ENCODE data around the gene CHCHD3.

Gene CHCHD3

GRCh38 chr7:132777414-132777813, 304.5 kb downstream of the CHCHD3 start:
- no peak for TF ChIP-seq SUZ12 (IDR thresholded peaks at IDR 0.05; ENCODE audit: extremely low read depth, insufficient read depth, insufficient read length)
- no peak for TF ChIP-seq ZNF274 (IDR thresholded peaks at IDR 0.05; ENCODE audit: low read depth, low read length)
- no peak for TF ChIP-seq YY1 (IDR thresholded peaks at IDR 0.05; ENCODE audit: insufficient read depth, insufficient read length)
- Histone ChIP-seq H3K9me3 (ENCODE audit: insufficient read depth, low read length) (no peaks in the 10 kb centered on the region), H3K27me3 (ENCODE audit: insufficient read depth, insufficient read length) (no peaks in the 10 kb centered on the region), H3K4me1 (ENCODE audit: insufficient read depth, insufficient read length) (no peaks in the 10 kb centered on the region), H3K9ac (ENCODE audit: insufficient read length, low read depth) (no peak overlapping the region), H3K36me3 (ENCODE audit: insufficient read depth, insufficient read length, low read length) (no peaks in the 10 kb centered on the region), H3K4me3 (ENCODE audit: insufficient read length, low read depth) (no peak overlapping the region)
- DNase-seq (ENCODE audit: low read depth, low spot score) = no peak

GRCh38 chr7:132776048-132776620, 305.8 kb downstream of the CHCHD3 start:
- TF ChIP-seq YY1 (IDR thresholded peaks at IDR 0.05; ENCODE audit: insufficient read depth, insufficient read length) (no peak), ZNF274 (IDR thresholded peaks at IDR 0.05; ENCODE audit: low read depth, low read length) (no peak), SUZ12 (IDR thresholded peaks at IDR 0.05; ENCODE audit: extremely low read depth, insufficient read depth, insufficient read length) (no peak)
- Histone ChIP-seq H3K4me1 (ENCODE audit: insufficient read depth, insufficient read length) (peaks cover 4% of the 10 kb centered on the region), H3K9ac (ENCODE audit: insufficient read length, low read depth) (no peak overlapping the region), H3K4me3 (ENCODE audit: insufficient read length, low read depth) (no peak overlapping the region), H3K9me3 (ENCODE audit: insufficient read depth, low read length) (no peaks in the 10 kb centered on the region), H3K36me3 (ENCODE audit: insufficient read depth, insufficient read length, low read length) (no peaks in the 10 kb centered on the region), H3K27me3 (ENCODE audit: insufficient read depth, insufficient read length) (no peaks in the 10 kb centered on the region)
- DNase-seq (ENCODE audit: low read depth, low spot score) = no peak

DNA sequence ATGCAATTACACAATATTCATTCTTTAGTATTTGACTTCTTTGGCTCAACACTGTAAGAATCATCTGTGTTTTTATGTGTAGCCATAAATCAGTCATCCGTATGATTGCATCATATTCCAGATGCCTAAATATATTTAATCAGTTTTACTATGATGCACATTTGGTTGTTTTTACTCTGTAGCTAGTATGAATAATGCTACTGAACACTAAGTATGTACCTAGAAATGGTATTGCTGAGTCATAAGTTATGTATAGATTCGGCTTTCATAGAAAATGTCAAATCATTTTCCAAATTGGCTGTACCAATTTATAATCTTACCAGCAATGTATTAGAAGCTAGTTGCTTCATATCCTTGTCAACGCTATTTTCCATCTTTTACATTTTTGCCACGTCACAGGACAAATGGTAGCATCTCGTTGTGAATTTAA, 308.3 kb downstream of the CHCHD3 start:
- no peaks in the 10 kb centered on the region for H3K27me3 ChIP-seq (ENCODE audit: insufficient read depth, insufficient read length)
- no peak overlapping the region for H3K4me3 ChIP-seq (ENCODE audit: insufficient read length, low read depth)
- no peaks in the 10 kb centered on the region for H3K36me3 ChIP-seq (ENCODE audit: insufficient read depth, insufficient read length, low read length)
- TF ChIP-seq ZNF274 (IDR thresholded peaks at IDR 0.05; ENCODE audit: low read depth, low read length) = no peak
- TF ChIP-seq SUZ12 (IDR thresholded peaks at IDR 0.05; ENCODE audit: extremely low read depth, insufficient read depth, insufficient read length) = no peak
- no peak for TF ChIP-seq YY1 (IDR thresholded peaks at IDR 0.05; ENCODE audit: insufficient read depth, insufficient read length)
- peaks cover 4% of the 10 kb centered on the region for H3K4me1 ChIP-seq (ENCODE audit: insufficient read depth, insufficient read length)
- peaks cover 8% of the 10 kb centered on the region; the same call in 1 of the 2 replicates for H3K9me3 ChIP-seq (ENCODE audit: insufficient read depth, low read length)
- H3K9ac ChIP-seq (ENCODE audit: insufficient read length, low read depth) = no peak overlapping the region
- DNase-seq (ENCODE audit: low read depth, low spot score) = no peak

DNA sequence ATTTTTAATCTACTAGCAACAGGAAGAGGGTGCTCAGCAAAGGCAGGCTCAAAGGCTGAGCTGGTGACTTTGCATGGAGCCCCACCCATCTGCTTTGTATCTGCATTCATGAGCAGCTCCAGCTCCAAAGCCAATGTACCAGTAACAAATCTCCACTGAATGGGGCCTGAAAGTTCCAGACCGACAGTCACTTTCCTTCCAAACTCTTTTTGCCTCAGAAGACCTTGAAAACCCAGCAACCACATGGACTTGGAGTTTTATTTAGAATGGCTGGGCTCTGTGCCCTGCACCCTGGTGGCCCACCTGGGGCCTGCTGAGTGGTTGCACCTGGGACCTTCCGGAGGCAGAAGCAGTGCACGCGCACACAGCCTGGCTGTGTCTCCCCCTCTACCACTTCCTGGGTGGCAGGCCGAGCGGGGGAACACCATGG, 310.6 kb downstream of the CHCHD3 start:
- Histone ChIP-seq H3K9ac (ENCODE audit: insufficient read length, low read depth) (no peak overlapping the region), H3K4me3 (ENCODE audit: insufficient read length, low read depth) (no peak overlapping the region), H3K36me3 (ENCODE audit: insufficient read depth, insufficient read length, low read length) (no peaks in the 10 kb centered on the region), H3K9me3 (ENCODE audit: insufficient read depth, low read length) (peaks cover 8% of the 10 kb centered on the region; the same call in 1 of the 2 replicates), H3K27me3 (ENCODE audit: insufficient read depth, insufficient read length) (no peaks in the 10 kb centered on the region), H3K4me1 (ENCODE audit: insufficient read depth, insufficient read length) (peaks cover 4% of the 10 kb centered on the region)
- no peak for DNase-seq (ENCODE audit: low read depth, low spot score)
- TF ChIP-seq SUZ12 (IDR thresholded peaks at IDR 0.05; ENCODE audit: extremely low read depth, insufficient read depth, insufficient read length) (no peak), ZNF274 (IDR thresholded peaks at IDR 0.05; ENCODE audit: low read depth, low read length) (no peak), YY1 (IDR thresholded peaks at IDR 0.05; ENCODE audit: insufficient read depth, insufficient read length) (no peak)

- no peaks in the 10 kb centered on the region for H3K27me3 ChIP-seq (ENCODE audit: insufficient read depth, insufficient read length)
- no peak for DNase-seq (ENCODE audit: low read depth, low spot score)
- no peaks in the 10 kb centered on the region for H3K36me3 ChIP-seq (ENCODE audit: insufficient read depth, insufficient read length, low read length)
- no peak overlapping the region for H3K9ac ChIP-seq (ENCODE audit: insufficient read length, low read depth)
- peaks cover 4% of the 10 kb centered on the region for H3K4me1 ChIP-seq (ENCODE audit: insufficient read depth, insufficient read length)
- no peak overlapping the region for H3K4me3 ChIP-seq (ENCODE audit: insufficient read length, low read depth)
- peaks cover 8% of the 10 kb centered on the region; the same call in 1 of the 2 replicates for H3K9me3 ChIP-seq (ENCODE audit: insufficient read depth, low read length)
- no peak for TF ChIP-seq SUZ12 (IDR thresholded peaks at IDR 0.05; ENCODE audit: extremely low read depth, insufficient read depth, insufficient read length)
- TF ChIP-seq YY1 (IDR thresholded peaks at IDR 0.05; ENCODE audit: insufficient read depth, insufficient read length) = no peak
- no peak for TF ChIP-seq ZNF274 (IDR thresholded peaks at IDR 0.05; ENCODE audit: low read depth, low read length)
Measured at GRCh38 chr7:132770055-132770454, 311.8 kb downstream of the CHCHD3 start.

DNA sequence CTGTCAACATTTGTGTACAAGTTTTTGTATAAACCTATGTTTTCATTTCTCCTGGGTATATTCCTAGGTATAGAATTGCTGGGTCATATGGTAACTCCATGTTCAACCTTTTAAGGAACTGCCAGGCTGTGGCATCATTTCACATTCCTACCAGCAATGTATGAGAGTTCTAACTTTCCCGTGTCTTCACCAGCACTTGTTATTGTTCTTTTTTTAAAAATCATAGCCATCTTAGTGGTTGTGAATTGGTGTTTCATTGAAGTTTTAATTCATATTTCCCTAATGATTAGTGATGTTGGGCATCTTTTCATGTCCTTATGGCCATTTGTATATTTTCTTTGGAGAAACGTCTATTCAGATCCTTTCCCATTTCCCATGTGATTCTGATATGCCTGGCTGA, 312.6 kb downstream of the CHCHD3 start:
- Histone ChIP-seq H3K36me3 (ENCODE audit: insufficient read depth, insufficient read length, low read length) (no peaks in the 10 kb centered on the region), H3K4me1 (ENCODE audit: insufficient read depth, insufficient read length) (peaks cover 4% of the 10 kb centered on the region), H3K4me3 (ENCODE audit: insufficient read length, low read depth) (no peak overlapping the region), H3K27me3 (ENCODE audit: insufficient read depth, insufficient read length) (no peaks in the 10 kb centered on the region), H3K9ac (ENCODE audit: insufficient read length, low read depth) (no peak overlapping the region), H3K9me3 (ENCODE audit: insufficient read depth, low read length) (peaks cover 8% of the 10 kb centered on the region; the same call in 1 of the 2 replicates)
- no peak for TF ChIP-seq YY1 (IDR thresholded peaks at IDR 0.05; ENCODE audit: insufficient read depth, insufficient read length)
- TF ChIP-seq SUZ12 (IDR thresholded peaks at IDR 0.05; ENCODE audit: extremely low read depth, insufficient read depth, insufficient read length) = no peak
- TF ChIP-seq ZNF274 (IDR thresholded peaks at IDR 0.05; ENCODE audit: low read depth, low read length) = no peak
- DNase-seq (ENCODE audit: low read depth, low spot score) = no peak

GRCh38 chr7:132768099-132768498, 313.8 kb downstream of the CHCHD3 start:
- Histone ChIP-seq H3K27me3 (ENCODE audit: insufficient read depth, insufficient read length) (no peaks in the 10 kb centered on the region), H3K4me1 (ENCODE audit: insufficient read depth, insufficient read length) (peaks cover 4% of the 10 kb centered on the region), H3K36me3 (ENCODE audit: insufficient read depth, insufficient read length, low read length) (no peaks in the 10 kb centered on the region), H3K9ac (ENCODE audit: insufficient read length, low read depth) (no peak overlapping the region), H3K9me3 (ENCODE audit: insufficient read depth, low read length) (peaks cover 8% of the 10 kb centered on the region; the same call in 1 of the 2 replicates), H3K4me3 (ENCODE audit: insufficient read length, low read depth) (no peak overlapping the region)
- TF ChIP-seq ZNF274 (IDR thresholded peaks at IDR 0.05; ENCODE audit: low read depth, low read length) (no peak), YY1 (IDR thresholded peaks at IDR 0.05; ENCODE audit: insufficient read depth, insufficient read length) (no peak), SUZ12 (IDR thresholded peaks at IDR 0.05; ENCODE audit: extremely low read depth, insufficient read depth, insufficient read length) (no peak)
- no peak for DNase-seq (ENCODE audit: low read depth, low spot score)

Data from NT2/D1 (cell line).